Kidney epithelial cell (primary cell): ENCODE measurements around the gene WFDC11. TPM values are rescaled to one million over a fixed set of nuclear protein-coding genes. Genes with fewer than 3 reads are reported as not detected.
"Not testable (repeated sequence)": the region's sequence is repeated elsewhere in the genome, so short reads cannot be mapped to it uniquely, and the experiment has no call there.

Source experiments
- DNase-seq: peaks from one replicate; pipeline ENCODE4 v3.0.0-alpha.2; 2010; ENCODE audit warnings: low read depth
- H3K27me3 ChIP-seq: 2 replicates; pipeline ENCODE4 v1.6.0; 2011; ENCODE audit warnings: low read length; ENCODE audit not compliant: control insufficient read depth, insufficient read depth
- H3K36me3 ChIP-seq: 2 replicates; pipeline ENCODE4 v1.5.1; 2011; ENCODE audit warnings: low read length; ENCODE audit not compliant: control insufficient read depth, insufficient read depth
- H3K4me3 ChIP-seq: 2 replicates; pipeline ENCODE4 v1.5.1; 2011; ENCODE audit warnings: low read depth, mild to moderate bottlenecking, control low read depth, low read length
- CTCF ChIP-seq: IDR thresholded peaks from 2 replicates; pipeline ENCODE4 v1.5.1; 2011; ENCODE audit warnings: mild to moderate bottlenecking, moderate library complexity, low read length, control low read depth, inconsistent platforms; ENCODE audit not compliant: insufficient read depth, poor library complexity, severe bottlenecking
- total RNA-seq: library from RNA; depleted of rRNA; stranded (reverse); fragments of >200 nt; gene quantifications from 2 replicates; pipeline ENCODE4 v1.2.3, GENCODE V29; 2015

WFDC11 gene
- total RNA-seq, 1 donor from 2014 or later = not detected

DNA sequence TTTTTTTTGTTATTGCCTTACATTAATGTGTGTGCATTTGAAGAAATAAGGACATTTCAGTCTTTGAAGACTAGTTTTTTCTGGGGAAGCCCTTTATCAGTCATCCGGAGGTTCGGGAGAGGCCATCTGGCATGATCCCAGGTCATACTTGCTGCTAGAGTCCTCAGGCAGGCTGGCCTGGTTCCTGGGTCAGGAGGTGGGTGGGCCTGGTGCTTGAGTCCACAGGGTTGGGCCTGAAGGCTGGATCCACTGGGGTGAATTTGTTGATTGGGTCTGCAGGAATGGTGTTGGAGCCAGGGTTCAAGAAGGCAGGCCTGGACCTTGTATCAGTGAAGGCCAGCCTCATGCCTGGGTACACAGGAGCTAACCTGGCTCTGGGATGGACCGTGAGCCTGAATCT is 23.2 kb downstream of the WFDC11 start:
- H3K4me3 ChIP-seq = no peak overlapping the region
- H3K27me3 ChIP-seq = no peaks in the 10 kb centered on the region
- no peaks in the 10 kb centered on the region for H3K36me3 ChIP-seq
- no peak for DNase-seq
- TF ChIP-seq CTCF = no peak

GRCh38 chr20:45645869-45646268 is 24.2 kb downstream of the WFDC11 start:
- DNase-seq, H3K36me3 ChIP-seq, H3K27me3 ChIP-seq: not testable (repeated sequence)

DNA sequence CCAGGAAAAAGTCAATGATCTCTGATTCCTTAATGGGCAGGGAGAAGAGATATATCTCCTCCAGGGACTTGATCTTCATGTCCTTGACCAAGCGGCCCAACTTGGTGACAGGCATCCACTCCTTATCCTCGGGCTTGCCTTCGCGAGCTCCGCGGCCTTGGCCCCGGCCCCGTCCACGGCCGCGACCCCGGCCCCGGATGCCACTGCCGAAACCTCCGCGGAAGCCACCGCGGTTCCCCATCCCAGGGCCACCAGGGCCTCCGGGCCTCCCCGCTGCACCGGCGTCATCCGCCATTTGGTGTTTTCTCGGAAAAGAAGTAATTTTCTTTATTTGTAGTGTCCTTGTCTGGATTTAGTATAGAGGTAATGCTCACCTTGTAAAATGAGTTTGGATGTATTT is 29.0 kb downstream of the WFDC11 start:
- not testable (repeated sequence) for DNase-seq, H3K4me3 ChIP-seq, H3K27me3 ChIP-seq, H3K36me3 ChIP-seq

More at GRCh38 chr20:45645869-45646268, 24.2 kb downstream of the WFDC11 start:
- H3K4me3 ChIP-seq = not testable (repeated sequence)

- no peak overlapping the region for H3K4me3 ChIP-seq
- no peak for DNase-seq
- H3K36me3 ChIP-seq = no peaks in the 10 kb centered on the region
- no peaks in the 10 kb centered on the region for H3K27me3 ChIP-seq
- TF ChIP-seq CTCF = no peak
Measured at GRCh38 chr20:45639687-45640086, 30.4 kb downstream of the WFDC11 start.

- no peak for DNase-seq
- no peak for TF ChIP-seq CTCF
- Histone ChIP-seq H3K4me3 (no peak overlapping the region), H3K27me3 (no peaks in the 10 kb centered on the region), H3K36me3 (no peaks in the 10 kb centered on the region)
Measured at GRCh38 chr20:45636513-45636912, 33.5 kb downstream of the WFDC11 start.

GRCh38 chr20:45631184-45631583 is 38.9 kb downstream of the WFDC11 start, which contains the start of gene WFDC9:
Gene WFDC9 (minus strand): TSS chr20:45631284. CDS start chr20:45610181, 21,103 bp downstream.
- no peaks in the 10 kb centered on the region for H3K36me3 ChIP-seq
- TF ChIP-seq CTCF = no peak
- H3K4me3 ChIP-seq = no peak within 1 kb of the TSS
- no peak for DNase-seq
- no peaks in the 10 kb centered on the region for H3K27me3 ChIP-seq

GRCh38 chr20:45630371-45630770 is 39.7 kb downstream of the WFDC11 start:
- H3K27me3 ChIP-seq = no peaks in the 10 kb centered on the region
- no peak for TF ChIP-seq CTCF
- no peak overlapping the region for H3K4me3 ChIP-seq
- no peaks in the 10 kb centered on the region for H3K36me3 ChIP-seq
- no peak for DNase-seq
